ENCODE data around the gene TC2N. TPM values are rescaled to one million over a fixed set of nuclear protein-coding genes. Genes with fewer than 3 reads are reported as not detected.

TC2N gene
- polyA plus RNA-seq, 1 donor from 2014 or later = 2.1 TPM

DNA sequence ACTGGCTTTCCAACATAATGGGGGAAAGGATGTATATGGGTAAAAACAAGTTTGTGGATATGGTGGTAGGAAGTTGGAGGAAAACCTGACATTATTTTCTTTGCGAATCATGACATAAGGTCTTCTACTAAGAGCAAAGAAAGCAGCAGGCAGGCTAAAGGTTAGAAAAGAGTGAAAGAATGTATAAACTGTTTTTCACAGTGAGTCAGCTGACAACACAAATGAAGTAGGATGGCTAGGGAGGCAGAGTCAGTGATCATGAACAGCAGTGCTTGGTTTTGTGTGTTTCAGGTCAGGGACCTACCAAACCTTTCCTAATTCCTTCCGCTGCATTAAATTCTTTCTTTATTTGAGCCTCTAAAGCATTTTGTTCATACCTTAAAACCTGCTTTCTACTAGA, 89.1 kb downstream of the TC2N start:
- H3K9me3 ChIP-seq (ENCODE audit: low read length) = no peaks in the 10 kb centered on the region
- H3K27me3 ChIP-seq (ENCODE audit: insufficient read depth, low read depth, low read length) = no peaks in the 10 kb centered on the region
- no peak overlapping the region for H3K4me3 ChIP-seq (ENCODE audit: low read length)
- TF ChIP-seq MXI1 (conservative IDR thresholded peaks at IDR 0.05; ENCODE audit: poor library complexity, severe bottlenecking) (no peak), EZH2 (IDR thresholded peaks at IDR 0.05; ENCODE audit: borderline replicate concordance, insufficient read depth, low read length, poor library complexity, severe bottlenecking) (no peak), RAD21 (conservative IDR thresholded peaks at IDR 0.05) (no peak), TAF1 (IDR thresholded peaks at IDR 0.05; ENCODE audit: low read depth) (no peak), POLR2AphosphoS5 (IDR thresholded peaks at IDR 0.05) (no peak), EP300 (conservative IDR thresholded peaks at IDR 0.05; ENCODE audit: poor library complexity, severe bottlenecking) (no peak), SMC3 (conservative IDR thresholded peaks at IDR 0.05; ENCODE audit: poor library complexity) (no peak)
- TF ChIP-seq, protein P1, sequence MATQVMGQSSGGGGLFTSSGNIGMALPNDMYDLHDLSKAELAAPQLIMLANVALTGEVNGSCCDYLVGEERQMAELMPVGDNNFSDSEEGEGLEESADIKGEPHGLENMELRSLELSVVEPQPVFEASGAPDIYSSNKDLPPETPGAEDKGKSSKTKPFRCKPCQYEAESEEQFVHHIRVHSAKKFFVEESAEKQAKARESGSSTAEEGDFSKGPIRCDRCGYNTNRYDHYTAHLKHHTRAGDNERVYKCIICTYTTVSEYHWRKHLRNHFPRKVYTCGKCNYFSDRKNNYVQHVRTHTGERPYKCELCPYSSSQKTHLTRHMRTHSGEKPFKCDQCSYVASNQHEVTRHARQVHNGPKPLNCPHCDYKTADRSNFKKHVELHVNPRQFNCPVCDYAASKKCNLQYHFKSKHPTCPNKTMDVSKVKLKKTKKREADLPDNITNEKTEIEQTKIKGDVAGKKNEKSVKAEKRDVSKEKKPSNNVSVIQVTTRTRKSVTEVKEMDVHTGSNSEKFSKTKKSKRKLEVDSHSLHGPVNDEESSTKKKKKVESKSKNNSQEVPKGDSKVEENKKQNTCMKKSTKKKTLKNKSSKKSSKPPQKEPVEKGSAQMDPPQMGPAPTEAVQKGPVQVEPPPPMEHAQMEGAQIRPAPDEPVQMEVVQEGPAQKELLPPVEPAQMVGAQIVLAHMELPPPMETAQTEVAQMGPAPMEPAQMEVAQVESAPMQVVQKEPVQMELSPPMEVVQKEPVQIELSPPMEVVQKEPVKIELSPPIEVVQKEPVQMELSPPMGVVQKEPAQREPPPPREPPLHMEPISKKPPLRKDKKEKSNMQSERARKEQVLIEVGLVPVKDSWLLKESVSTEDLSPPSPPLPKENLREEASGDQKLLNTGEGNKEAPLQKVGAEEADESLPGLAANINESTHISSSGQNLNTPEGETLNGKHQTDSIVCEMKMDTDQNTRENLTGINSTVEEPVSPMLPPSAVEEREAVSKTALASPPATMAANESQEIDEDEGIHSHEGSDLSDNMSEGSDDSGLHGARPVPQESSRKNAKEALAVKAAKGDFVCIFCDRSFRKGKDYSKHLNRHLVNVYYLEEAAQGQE (IDR thresholded peaks at IDR 0.05; ENCODE audit: borderline replicate concordance) = no peak
- TF ChIP-seq, protein P2, sequence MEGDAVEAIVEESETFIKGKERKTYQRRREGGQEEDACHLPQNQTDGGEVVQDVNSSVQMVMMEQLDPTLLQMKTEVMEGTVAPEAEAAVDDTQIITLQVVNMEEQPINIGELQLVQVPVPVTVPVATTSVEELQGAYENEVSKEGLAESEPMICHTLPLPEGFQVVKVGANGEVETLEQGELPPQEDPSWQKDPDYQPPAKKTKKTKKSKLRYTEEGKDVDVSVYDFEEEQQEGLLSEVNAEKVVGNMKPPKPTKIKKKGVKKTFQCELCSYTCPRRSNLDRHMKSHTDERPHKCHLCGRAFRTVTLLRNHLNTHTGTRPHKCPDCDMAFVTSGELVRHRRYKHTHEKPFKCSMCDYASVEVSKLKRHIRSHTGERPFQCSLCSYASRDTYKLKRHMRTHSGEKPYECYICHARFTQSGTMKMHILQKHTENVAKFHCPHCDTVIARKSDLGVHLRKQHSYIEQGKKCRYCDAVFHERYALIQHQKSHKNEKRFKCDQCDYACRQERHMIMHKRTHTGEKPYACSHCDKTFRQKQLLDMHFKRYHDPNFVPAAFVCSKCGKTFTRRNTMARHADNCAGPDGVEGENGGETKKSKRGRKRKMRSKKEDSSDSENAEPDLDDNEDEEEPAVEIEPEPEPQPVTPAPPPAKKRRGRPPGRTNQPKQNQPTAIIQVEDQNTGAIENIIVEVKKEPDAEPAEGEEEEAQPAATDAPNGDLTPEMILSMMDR (IDR thresholded peaks at IDR 0.05; ENCODE audit: poor library complexity, severe bottlenecking) = no peak
- H3K27ac ChIP-seq (ENCODE audit: low read length) = no peak overlapping the region
- H3K9ac ChIP-seq (ENCODE audit: low read length) = no peak overlapping the region
- H2AFZ ChIP-seq (ENCODE audit: low read depth, low read length) = no peak overlapping the region
- H3K79me2 ChIP-seq (replicated peaks; ENCODE audit: insufficient read depth, low read length) = no peaks in the 10 kb centered on the region
- H3F3A ChIP-seq (ENCODE audit: insufficient read depth, low read length, poor library complexity, severe bottlenecking) = no peaks in the 10 kb centered on the region
- H4K20me1 ChIP-seq (ENCODE audit: insufficient read depth) = no peaks in the 10 kb centered on the region
- no peaks in the 10 kb centered on the region for H3K36me3 ChIP-seq (ENCODE audit: insufficient read depth, low read length)
- no peaks in the 10 kb centered on the region for H3K9me2 ChIP-seq (ENCODE audit: insufficient read depth, low read length)
- no peak overlapping the region for H3K4me2 ChIP-seq (ENCODE audit: low read length)

DNA sequence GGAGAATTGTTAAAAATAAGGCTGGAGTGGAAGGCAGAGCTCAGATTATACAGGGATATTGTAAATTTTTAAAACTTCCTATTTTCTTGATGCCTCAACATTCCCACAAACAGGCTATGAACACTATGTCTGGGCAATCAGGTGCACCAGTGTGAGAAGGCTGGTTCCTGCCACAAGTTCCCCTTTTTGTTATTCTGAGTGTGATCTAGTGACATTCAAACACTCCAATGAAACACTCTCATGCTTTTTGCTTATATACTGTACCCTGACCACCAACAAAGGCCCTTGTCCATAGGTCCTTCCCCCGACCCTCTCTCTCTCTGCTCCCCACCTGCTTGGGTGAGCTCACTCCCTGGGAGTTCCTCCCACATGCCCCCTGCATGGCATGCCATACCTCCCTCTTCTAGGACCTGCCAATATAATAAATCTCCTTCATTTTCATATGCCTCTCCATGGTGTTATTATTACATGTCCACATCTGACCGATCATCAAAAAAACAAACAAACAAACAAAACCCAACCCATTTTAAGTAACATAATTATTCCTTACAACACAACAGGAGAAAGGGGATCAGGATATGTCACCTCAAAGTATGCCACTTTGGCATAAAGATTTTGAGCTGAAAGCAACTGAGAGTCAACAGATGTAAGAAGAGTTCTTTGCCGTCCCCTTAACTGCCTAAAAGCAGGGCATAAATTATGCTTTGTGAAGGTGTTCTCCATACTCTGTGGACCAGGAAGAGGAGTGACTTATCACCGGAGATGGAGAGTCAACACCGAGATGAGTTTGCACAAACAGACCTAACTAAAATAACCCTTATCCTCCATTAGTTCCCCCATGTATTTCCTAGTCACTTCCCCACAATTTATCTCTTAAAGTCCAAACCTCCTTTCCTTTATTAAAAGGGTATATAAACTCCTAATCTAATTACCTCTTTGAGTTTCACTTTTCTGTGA, 92.9 kb downstream of the TC2N start:
- Histone ChIP-seq H2AFZ (ENCODE audit: low read depth, low read length) (no peak overlapping the region), H3K36me3 (ENCODE audit: insufficient read depth, low read length) (no peaks in the 10 kb centered on the region), H3K27ac (ENCODE audit: low read length) (no peak overlapping the region), H3K9me2 (ENCODE audit: insufficient read depth, low read length) (no peaks in the 10 kb centered on the region), H3K9me3 (ENCODE audit: low read length) (no peaks in the 10 kb centered on the region), H4K20me1 (ENCODE audit: insufficient read depth) (no peaks in the 10 kb centered on the region), H3K4me2 (ENCODE audit: low read length) (no peak overlapping the region), H3K4me3 (ENCODE audit: low read length) (no peak overlapping the region), H3K9ac (ENCODE audit: low read length) (no peak overlapping the region), H3K27me3 (ENCODE audit: insufficient read depth, low read depth, low read length) (no peaks in the 10 kb centered on the region), H3K79me2 (replicated peaks; ENCODE audit: insufficient read depth, low read length) (no peaks in the 10 kb centered on the region), H3F3A (ENCODE audit: insufficient read depth, low read length, poor library complexity, severe bottlenecking) (no peaks in the 10 kb centered on the region)
- TF ChIP-seq SMC3 (conservative IDR thresholded peaks at IDR 0.05; ENCODE audit: poor library complexity) = no peak
- TF ChIP-seq, protein P1 (IDR thresholded peaks at IDR 0.05; ENCODE audit: borderline replicate concordance) = no peak
- TF ChIP-seq EP300 (conservative IDR thresholded peaks at IDR 0.05; ENCODE audit: poor library complexity, severe bottlenecking) = no peak
- TF ChIP-seq MXI1 (conservative IDR thresholded peaks at IDR 0.05; ENCODE audit: poor library complexity, severe bottlenecking) = no peak
- TF ChIP-seq, protein P2 (IDR thresholded peaks at IDR 0.05; ENCODE audit: poor library complexity, severe bottlenecking) = no peak
- TF ChIP-seq POLR2AphosphoS5 (IDR thresholded peaks at IDR 0.05) = no peak
- no peak for TF ChIP-seq EZH2 (IDR thresholded peaks at IDR 0.05; ENCODE audit: borderline replicate concordance, insufficient read depth, low read length, poor library complexity, severe bottlenecking)

All from neural cell (in vitro differentiated cells).